UCSD-AML1 (cell line): ENCODE data around the gene EFCAB7.

ENCODE experiments used
- DNase-seq: peaks from one replicate; lab custom pipeline; 2025; ENCODE audit not compliant: unreplicated experiment; lab: John Stamatoyannopoulos, UW

Gene EFCAB7

GRCh38 chr1:63601912-63602311 is 78.6 kb downstream of the EFCAB7 start:
- DNase-seq: no peak

- no peak for DNase-seq
These were observed 79.3 kb downstream of the EFCAB7 start for GRCh38 chr1:63602629-63603028.

GRCh38 chr1:63603810-63604209 is 80.5 kb downstream of the EFCAB7 start:
- DNase-seq: no peak

GRCh38 chr1:63607322-63607721 is 84.0 kb downstream of the EFCAB7 start:
- DNase-seq: no peak

GRCh38 chr1:63611231-63611630 is 87.9 kb downstream of the EFCAB7 start:
- DNase-seq: no peak

- no peak for DNase-seq
These were observed 89.2 kb downstream of the EFCAB7 start for GRCh38 chr1:63612564-63612963.

- DNase-seq: no peak
These were observed 89.6 kb downstream of the EFCAB7 start for GRCh38 chr1:63612971-63613370.

- peak; percentile 18 for DNase-seq
These were observed 92.6 kb downstream of the EFCAB7 start for GRCh38 chr1:63615768-63616420.

GRCh38 chr1:63617450-63617849 is 94.1 kb downstream of the EFCAB7 start:
- DNase-seq: no peak

GRCh38 chr1:63618011-63618410 is 94.7 kb downstream of the EFCAB7 start:
- no peak for DNase-seq

GRCh38 chr1:63619558-63619957 is 96.2 kb downstream of the EFCAB7 start:
- DNase-seq: no peak

- no peak for DNase-seq
These were observed 97.3 kb downstream of the EFCAB7 start for GRCh38 chr1:63620671-63621070.

- no peak for DNase-seq
These were observed 97.8 kb downstream of the EFCAB7 start for GRCh38 chr1:63621075-63621474.

- DNase-seq: no peak
These were observed 98.4 kb downstream of the EFCAB7 start for GRCh38 chr1:63621698-63622097.
